AG10803 (cell line): ENCODE measurements around the gene LELP1.

Source experiments
- DNase-seq: peaks from one replicate; pipeline ENCODE4 v3.0.0; 2010; ENCODE audit warnings: low read depth
- H3K4me3 ChIP-seq: 2 replicates; pipeline ENCODE4 v1.5.1; 2011; ENCODE audit warnings: mild to moderate bottlenecking, low read length, control low read depth
- CTCF ChIP-seq: conservative IDR thresholded peaks from 2 replicates; pipeline ENCODE4 v1.5.1; 2011; ENCODE audit warnings: mild to moderate bottlenecking, low read length, control low read depth, inconsistent platforms

LELP1 gene

GRCh38 chr1:153192697-153193096 is 10.5 kb upstream of the LELP1 start:
- DNase-seq: no peak
- TF ChIP-seq CTCF: no peak
- H3K4me3 ChIP-seq: no peak overlapping the region

GRCh38 chr1:153194331-153195050 is 8.7 kb upstream of the LELP1 start:
- no peak for TF ChIP-seq CTCF
- no peak for DNase-seq
- no peak overlapping the region for H3K4me3 ChIP-seq

GRCh38 chr1:153195216-153195615 is 8.0 kb upstream of the LELP1 start:
- TF ChIP-seq CTCF: no peak
- no peak overlapping the region for H3K4me3 ChIP-seq
- DNase-seq: no peak

GRCh38 chr1:153202006-153202405 is 1.2 kb upstream of the LELP1 start:
- H3K4me3 ChIP-seq: no peak overlapping the region
- no peak for TF ChIP-seq CTCF
- no peak for DNase-seq

- no peak for TF ChIP-seq CTCF
- no peak overlapping the region for H3K4me3 ChIP-seq
- no peak for DNase-seq
These were observed 3.4 kb downstream of the LELP1 start for GRCh38 chr1:153206631-153207030.

- DNase-seq: no peak
- H3K4me3 ChIP-seq: no peak overlapping the region
- no peak for TF ChIP-seq CTCF
These were observed 7.0 kb downstream of the LELP1 start for GRCh38 chr1:153210206-153210605.

GRCh38 chr1:153212201-153212600 is 9.0 kb downstream of the LELP1 start:
- no peak overlapping the region for H3K4me3 ChIP-seq
- DNase-seq: no peak
- TF ChIP-seq CTCF: no peak
